HG02571 (cell line): ENCODE measurements around the gene CANT1.
"Not testable (repeated sequence)": the region's sequence is repeated elsewhere in the genome, so short reads cannot be mapped to it uniquely, and the experiment has no call there.

ENCODE experiments used
- ATAC-seq: cut with Tn5 transposase; IDR thresholded peaks from one replicate; pipeline ENCODE4 v1.9.1; 2021; ENCODE audit warnings: mild to moderate bottlenecking, moderate library complexity; ENCODE audit not compliant: unreplicated experiment

Gene CANT1

GRCh38 chr17:78966123-78966813 lies 43.3 kb downstream of the CANT1 start:
- no peak for ATAC-seq

- no peak for ATAC-seq
These were observed 44.1 kb downstream of the CANT1 start for GRCh38 chr17:78965491-78965924.

GRCh38 chr17:78963378-78963777 lies 46.2 kb downstream of the CANT1 start:
- no peak for ATAC-seq

DNA sequence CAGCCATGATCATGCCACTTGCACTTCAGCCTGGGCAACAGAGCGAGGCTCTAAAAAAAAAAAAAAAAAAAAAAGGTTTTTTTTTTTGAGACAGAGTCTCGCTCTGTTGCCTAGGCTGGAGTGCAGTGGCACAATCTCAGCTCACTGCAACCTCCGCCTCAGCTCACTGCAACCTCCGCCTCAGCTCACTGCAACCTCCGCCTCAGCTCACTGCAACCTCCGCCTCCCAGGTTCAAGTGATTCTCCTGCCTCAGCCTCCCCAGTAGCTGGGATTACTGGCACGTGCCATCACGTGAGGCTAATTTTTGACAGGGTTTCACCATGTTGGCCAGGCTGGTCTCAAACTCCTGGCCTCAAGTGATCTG lies 46.6 kb downstream of the CANT1 start:
- ATAC-seq, result not testable (repeated sequence)

GRCh38 chr17:78962345-78962983 lies 47.1 kb downstream of the CANT1 start:
- no peak for ATAC-seq

- ATAC-seq, result no peak
These were observed 48.0 kb downstream of the CANT1 start for GRCh38 chr17:78961571-78961970.

- ATAC-seq, result no peak
These were observed 48.6 kb downstream of the CANT1 start for GRCh38 chr17:78960928-78961327.

- ATAC-seq, result no peak
These were observed 49.8 kb downstream of the CANT1 start for GRCh38 chr17:78959803-78960202.

- ATAC-seq, result no peak
These were observed 50.9 kb downstream of the CANT1 start for GRCh38 chr17:78958641-78959127.

- ATAC-seq, result no peak
These were observed 52.4 kb downstream of the CANT1 start for GRCh38 chr17:78957128-78957527.

DNA sequence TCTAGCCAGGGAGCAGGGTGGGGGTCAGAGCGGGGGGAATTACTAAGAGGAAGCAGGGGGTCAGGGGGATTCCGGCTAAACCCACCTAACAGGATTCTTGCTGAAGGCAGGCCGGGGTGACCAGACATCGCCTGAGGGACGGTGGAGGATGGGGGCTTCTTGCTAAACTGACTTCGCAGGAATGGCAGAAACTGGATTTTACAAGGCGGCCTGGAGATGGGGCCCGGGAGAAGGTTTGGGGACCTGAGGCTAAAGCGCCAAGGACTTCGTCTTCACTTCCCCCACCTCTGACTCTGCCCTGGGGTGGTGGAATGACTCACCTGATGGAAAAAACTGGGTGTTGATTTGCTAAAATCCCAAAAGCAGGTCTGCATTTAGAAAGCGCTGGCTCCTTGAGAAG lies 53.3 kb downstream of the CANT1 start:
- ATAC-seq, result no peak

GRCh38 chr17:78954684-78955083 lies 54.9 kb downstream of the CANT1 start:
- ATAC-seq, result no peak

DNA sequence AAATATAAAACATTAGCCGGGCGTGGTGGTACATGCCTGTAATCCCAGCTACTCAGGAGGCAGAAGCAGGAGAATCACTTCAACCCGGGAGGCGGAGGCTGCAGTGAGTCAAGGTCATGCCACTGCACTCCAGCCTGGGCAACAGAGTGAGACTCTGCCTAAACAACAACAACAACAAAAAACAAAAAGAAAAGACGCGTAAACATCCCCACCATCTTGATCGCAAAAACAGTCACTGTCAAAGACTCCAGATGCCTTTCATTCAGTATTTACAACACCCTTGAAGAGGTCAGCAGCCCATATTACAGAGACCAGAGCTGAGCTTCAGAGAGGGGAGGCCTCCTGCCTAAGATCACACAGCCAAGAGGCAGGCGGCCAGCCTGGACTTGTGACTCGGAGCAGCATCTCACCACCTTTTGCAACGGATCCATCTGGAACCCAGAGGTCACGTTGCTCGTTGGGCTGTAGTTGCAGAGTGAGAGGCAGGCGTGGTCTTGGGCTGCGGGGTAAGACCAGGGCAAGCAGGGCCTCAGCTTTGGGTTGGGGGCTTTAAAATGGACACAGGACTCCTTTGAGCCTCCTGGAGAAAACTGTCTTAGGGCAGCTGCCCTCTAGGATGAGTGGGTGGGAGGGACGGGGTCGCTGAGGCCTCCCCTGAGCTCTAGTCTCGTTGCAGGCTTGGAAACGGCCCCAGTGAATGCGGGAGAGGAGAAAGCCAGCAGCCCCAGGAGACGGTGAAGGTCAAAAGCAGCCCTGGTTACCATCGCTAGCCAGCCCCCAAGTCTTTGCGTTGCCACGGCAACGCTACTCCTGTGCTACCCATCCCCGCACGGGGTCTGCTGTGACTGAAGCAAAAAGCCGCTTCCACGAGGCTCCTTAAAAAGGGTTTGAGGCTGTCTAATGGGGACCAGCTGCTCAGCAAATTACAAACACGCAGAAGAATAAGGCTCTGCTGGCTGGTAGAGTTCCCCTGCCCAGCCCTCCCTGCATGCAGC lies 55.9 kb downstream of the CANT1 start:
- ATAC-seq, result no peak

DNA sequence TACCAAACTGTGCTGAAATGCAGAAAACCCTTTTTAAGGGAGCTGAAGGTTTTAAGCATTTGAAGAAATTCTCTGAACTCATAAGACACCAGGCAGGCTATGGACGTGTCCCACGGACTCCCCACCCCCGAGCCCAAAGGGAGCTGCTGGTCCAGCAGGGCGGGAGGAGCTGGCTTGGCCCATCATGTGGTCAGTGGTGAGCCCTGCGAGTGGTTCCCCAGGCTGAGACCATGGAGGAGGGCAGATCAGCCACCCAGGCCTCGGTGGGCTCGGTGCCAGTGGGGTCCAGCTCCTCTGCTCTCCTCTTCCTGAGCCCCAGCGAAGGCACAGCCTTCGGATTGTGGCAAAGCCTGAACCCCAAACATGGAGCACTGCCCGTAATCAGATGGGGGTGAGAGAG lies 56.9 kb downstream of the CANT1 start:
- ATAC-seq, result no peak

DNA sequence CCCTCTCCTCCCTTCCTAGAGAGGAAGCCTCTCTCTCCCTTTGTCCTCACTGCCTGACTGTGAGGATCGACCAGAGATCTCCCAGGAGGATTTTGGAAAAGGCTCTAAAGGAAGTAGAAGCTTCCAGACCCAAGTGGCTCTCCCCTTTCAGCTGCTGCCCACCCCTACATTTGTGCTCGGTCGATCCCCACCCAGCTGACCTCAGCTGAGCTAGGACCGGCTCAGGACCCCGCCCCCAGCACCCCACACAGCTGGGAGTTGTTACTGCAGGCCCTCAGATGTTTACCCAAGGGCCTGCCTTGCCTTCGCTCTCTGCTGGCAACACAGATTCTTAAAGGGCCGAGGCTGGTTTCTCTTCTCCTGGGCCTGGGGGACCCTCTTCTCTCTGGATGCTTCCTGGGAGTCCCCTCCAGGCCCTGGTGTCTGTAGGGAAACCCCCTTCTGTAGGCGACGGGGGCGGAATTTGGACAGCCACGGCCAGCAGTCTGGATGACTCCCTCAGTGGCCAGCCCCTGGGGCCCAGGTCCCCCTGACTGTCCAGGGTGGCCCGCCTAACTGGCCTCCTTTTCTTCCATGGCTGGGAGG lies 57.5 kb downstream of the CANT1 start:
- no peak for ATAC-seq

DNA sequence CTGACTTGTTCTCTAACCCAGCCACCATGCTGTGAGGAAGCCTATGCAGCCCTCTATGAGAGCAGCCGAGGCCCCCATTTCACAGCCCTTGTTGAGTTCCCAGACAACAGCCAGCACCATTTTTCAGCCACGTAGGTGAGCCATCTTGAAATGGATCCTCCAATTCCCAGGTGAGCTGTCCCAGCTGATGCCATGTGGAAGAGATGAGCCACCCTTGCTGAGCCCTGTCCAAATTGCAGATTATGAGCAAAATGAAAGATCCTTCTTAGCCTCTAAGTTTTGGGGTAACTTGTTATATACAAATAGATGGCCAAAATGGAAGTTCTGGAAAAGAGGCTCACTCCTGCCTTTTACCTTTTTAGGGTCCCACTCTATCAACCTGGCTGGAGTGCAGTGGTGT lies 58.7 kb downstream of the CANT1 start:
- ATAC-seq, result no peak

DNA sequence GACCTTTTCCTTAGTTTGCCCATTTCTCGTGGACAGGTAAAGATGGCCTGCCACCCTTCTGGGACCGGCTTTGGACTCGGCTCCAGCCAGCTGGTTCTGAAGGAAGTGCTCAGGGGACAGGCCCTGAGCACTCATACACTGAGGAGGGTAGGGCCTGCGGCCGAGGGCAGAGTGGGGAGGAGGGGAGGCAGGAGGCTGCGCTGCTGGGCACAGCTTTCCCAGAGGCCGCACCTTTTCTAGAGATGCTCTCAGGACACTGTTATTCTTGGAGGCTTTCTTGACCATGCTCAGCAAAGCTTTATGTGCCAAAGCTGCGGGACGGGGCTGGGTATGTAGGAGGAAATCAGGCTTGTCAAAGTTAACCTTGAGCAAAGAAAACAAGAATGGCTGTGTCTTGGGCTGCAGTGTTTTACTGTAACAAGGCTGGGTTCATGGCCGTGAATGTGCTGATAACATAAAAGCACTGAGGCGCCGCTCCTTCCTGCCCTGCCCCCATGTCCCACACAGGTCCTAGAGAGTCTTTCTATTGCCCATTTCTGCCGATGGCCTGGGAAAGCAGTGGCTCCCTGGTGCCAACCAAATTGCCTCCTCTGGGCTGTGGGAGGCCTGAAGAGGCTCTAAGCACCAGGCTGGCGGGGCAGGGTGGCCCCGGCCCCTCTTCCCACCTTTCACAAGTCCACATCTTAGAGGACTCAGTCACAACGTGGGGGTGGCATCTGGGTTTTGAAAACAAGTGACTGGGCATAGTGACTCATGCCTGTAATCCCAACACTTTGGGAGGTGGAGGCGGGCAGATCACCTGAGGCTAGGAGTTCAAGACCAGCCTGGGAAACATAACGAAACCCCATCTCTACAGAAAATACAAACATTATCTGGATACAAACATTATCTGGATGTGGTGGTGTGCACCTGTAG lies 62.1 kb downstream of the CANT1 start:
- ATAC-seq, result no peak

DNA sequence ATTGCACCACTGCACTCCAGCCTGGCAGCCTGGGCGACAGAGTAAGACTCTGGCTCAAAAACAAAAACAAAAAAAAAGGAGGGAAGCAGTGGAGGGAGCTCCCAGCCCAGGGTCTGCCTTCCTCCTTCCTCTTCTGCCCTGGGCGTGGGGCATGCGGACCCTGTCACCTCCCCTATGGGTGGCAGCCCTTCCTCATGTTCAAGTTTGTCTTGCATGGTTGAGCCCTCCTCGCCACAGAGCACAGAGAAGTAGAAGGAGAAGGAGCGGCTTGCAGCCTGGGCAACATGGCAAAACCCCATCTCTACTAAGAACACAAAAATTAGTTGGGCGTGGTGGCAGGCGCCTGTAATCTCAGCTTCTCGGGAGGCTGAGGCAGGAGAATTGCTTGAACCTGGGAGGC lies 62.9 kb downstream of the CANT1 start:
- ATAC-seq, result no peak

- ATAC-seq, result no peak
These were observed 63.4 kb downstream of the CANT1 start for GRCh38 chr17:78946131-78946530.

- ATAC-seq, result not testable (repeated sequence)
These were observed 64.1 kb downstream of the CANT1 start for GRCh38 chr17:78945455-78945854.
